GM12801 (cell line): ENCODE data around the gene DDX41.

Experiments used
- CTCF ChIP-seq: IDR thresholded peaks from one replicate; pipeline ENCODE4 v1.5.1; 2011; ENCODE audit warnings: control low read depth; ENCODE audit not compliant: insufficient read length; ENCODE audit errors: extremely low read depth

Gene DDX41

GRCh38 chr5:177478711-177479646, 37.8 kb downstream of the DDX41 start:
- no peak for TF ChIP-seq CTCF

- TF ChIP-seq CTCF: no peak
Measured at GRCh38 chr5:177477701-177478477, 38.9 kb downstream of the DDX41 start.

- TF ChIP-seq CTCF: no peak
Measured at GRCh38 chr5:177476531-177477233, 40.1 kb downstream of the DDX41 start.

GRCh38 chr5:177475563-177476427, 41.0 kb downstream of the DDX41 start:
- no peak for TF ChIP-seq CTCF

GRCh38 chr5:177474846-177475562, 41.8 kb downstream of the DDX41 start:
- no peak for TF ChIP-seq CTCF

- no peak for TF ChIP-seq CTCF
Measured at GRCh38 chr5:177474002-177474476, 42.7 kb downstream of the DDX41 start.
